Measurements from ENCODE around the gene CDC42BPB.
A peak's percentile ranks its signal among the peaks of the same experiment; 100 is the strongest.

Gene CDC42BPB

GRCh38 chr14:102996941-102997340 is 60.4 kb downstream of the CDC42BPB start:
- DNase-seq (ENCODE audit: low read depth): no peak

- no peak for DNase-seq (ENCODE audit: low read depth)
Observed at GRCh38 chr14:102994689-102995088, 62.7 kb downstream of the CDC42BPB start.

- no peak for DNase-seq (ENCODE audit: low read depth)
Observed at GRCh38 chr14:102993523-102993922, 63.8 kb downstream of the CDC42BPB start.

GRCh38 chr14:102991376-102991775 is 66.0 kb downstream of the CDC42BPB start:
- DNase-seq (ENCODE audit: low read depth): no peak

GRCh38 chr14:102988054-102988453 is 69.3 kb downstream of the CDC42BPB start:
- no peak for DNase-seq (ENCODE audit: low read depth)

- DNase-seq (ENCODE audit: low read depth): no peak
Observed at GRCh38 chr14:102986810-102987579, 70.4 kb downstream of the CDC42BPB start.

- no peak for DNase-seq (ENCODE audit: low read depth)
Observed at GRCh38 chr14:102985665-102986064, 71.7 kb downstream of the CDC42BPB start.

GRCh38 chr14:102984336-102985102 is 72.8 kb downstream of the CDC42BPB start:
- DNase-seq (ENCODE audit: low read depth): no peak

- no peak for DNase-seq (ENCODE audit: low read depth)
Observed at GRCh38 chr14:102983496-102983895, 73.9 kb downstream of the CDC42BPB start.

- DNase-seq (ENCODE audit: low read depth): no peak
Observed at GRCh38 chr14:102982852-102983470, 74.4 kb downstream of the CDC42BPB start.

GRCh38 chr14:102980409-102980810 is 76.9 kb downstream of the CDC42BPB start:
- DNase-seq (ENCODE audit: low read depth): no peak

- DNase-seq (ENCODE audit: low read depth): peak; percentile 20
Observed at GRCh38 chr14:102979406-102979805, 77.9 kb downstream of the CDC42BPB start.

GRCh38 chr14:102977475-102977874 is 79.9 kb downstream of the CDC42BPB start:
- no peak for DNase-seq (ENCODE audit: low read depth)

GRCh38 chr14:102975662-102976061 is 81.7 kb downstream of the CDC42BPB start:
- no peak for DNase-seq (ENCODE audit: low read depth)

GRCh38 chr14:102973706-102974285 is 83.6 kb downstream of the CDC42BPB start:
- DNase-seq (ENCODE audit: low read depth): no peak

GRCh38 chr14:102971836-102972606 is 85.3 kb downstream of the CDC42BPB start:
- no peak for DNase-seq (ENCODE audit: low read depth)

GRCh38 chr14:102971314-102971713 is 86.0 kb downstream of the CDC42BPB start:
- no peak for DNase-seq (ENCODE audit: low read depth)

- no peak for DNase-seq (ENCODE audit: low read depth)
Observed at GRCh38 chr14:102970496-102970895, 86.9 kb downstream of the CDC42BPB start.

GRCh38 chr14:102969901-102970300 is 87.4 kb downstream of the CDC42BPB start:
- no peak for DNase-seq (ENCODE audit: low read depth)

GRCh38 chr14:102969060-102969791 is 88.1 kb downstream of the CDC42BPB start:
- no peak for DNase-seq (ENCODE audit: low read depth)

- no peak for DNase-seq (ENCODE audit: low read depth)
Observed at GRCh38 chr14:102968306-102968705, 89.0 kb downstream of the CDC42BPB start.

Data from activated T-cell treated with anti-CD3 and anti-CD28 coated beads for 48 hours (primary cell).